GM12892 (cell line): ENCODE data around the gene ASNS.
"Not testable (repeated sequence)": the region's sequence is repeated elsewhere in the genome, so short reads cannot be mapped to it uniquely, and the experiment has no call there.

Experiments used
- POLR2A ChIP-seq: IDR thresholded peaks from 2 replicates; pipeline ENCODE4 v1.6.1; 2011; ENCODE audit warnings: low read depth, low read length, control low read depth
- POLR2AphosphoS5 ChIP-seq: IDR thresholded peaks from 2 replicates; pipeline ENCODE4 v1.6.1; 2011; ENCODE audit warnings: low read depth, low read length, control low read depth

GRCh38 chr7:97879527-97879926, 7.3 kb upstream of the ASNS start:
- TF ChIP-seq POLR2AphosphoS5, POLR2A: not testable (repeated sequence)
